ENCODE measurements around the gene CSRP1.
A peak's percentile ranks its signal among the peaks of the same experiment; 100 is the strongest.
"Not testable (repeated sequence)": the region's sequence is repeated elsewhere in the genome, so short reads cannot be mapped to it uniquely, and the experiment has no call there.

The CSRP1 gene

DNA sequence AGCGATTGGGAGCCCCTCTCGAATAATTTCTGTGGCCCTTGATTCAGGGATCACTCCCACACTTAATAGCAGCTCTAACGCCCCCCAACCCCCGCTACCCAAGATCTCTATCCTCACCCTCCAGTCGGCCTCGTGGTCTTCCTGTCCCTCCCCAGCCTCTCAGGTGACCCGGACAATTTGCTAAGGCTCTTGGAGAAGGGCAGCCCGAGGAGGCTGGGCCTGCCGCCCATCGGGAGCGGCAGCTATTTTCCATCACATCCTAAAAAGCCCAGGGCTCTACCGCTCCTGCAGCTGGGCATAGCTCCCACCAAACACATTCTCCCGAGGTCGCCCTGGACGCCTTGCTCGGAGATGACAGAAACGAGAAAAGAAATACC, 25.9 kb downstream of the CSRP1 start:
- Histone ChIP-seq H3K4me3 (ENCODE audit: low read length) (peak overlapping the region; percentile 52), H3K4me1 (ENCODE audit: insufficient read depth, low read length) (peaks cover 4% of the 10 kb centered on the region; the same call in 1 of the 2 replicates), H3K9me3 (ENCODE audit: insufficient read depth, low read depth, low read length) (no peaks in the 10 kb centered on the region), H3K27ac (ENCODE audit: low read depth, low read length) (no peak overlapping the region), H3K27me3 (ENCODE audit: insufficient read depth, low read length) (peaks cover 24% of the 10 kb centered on the region), H3K36me3 (ENCODE audit: insufficient read depth, low read length) (no peaks in the 10 kb centered on the region), H3K9ac (ENCODE audit: low read depth, low read length) (no peak overlapping the region)
- WGBS, result 3% methylated on average over 17 of the region's 17 CpGs

DNA sequence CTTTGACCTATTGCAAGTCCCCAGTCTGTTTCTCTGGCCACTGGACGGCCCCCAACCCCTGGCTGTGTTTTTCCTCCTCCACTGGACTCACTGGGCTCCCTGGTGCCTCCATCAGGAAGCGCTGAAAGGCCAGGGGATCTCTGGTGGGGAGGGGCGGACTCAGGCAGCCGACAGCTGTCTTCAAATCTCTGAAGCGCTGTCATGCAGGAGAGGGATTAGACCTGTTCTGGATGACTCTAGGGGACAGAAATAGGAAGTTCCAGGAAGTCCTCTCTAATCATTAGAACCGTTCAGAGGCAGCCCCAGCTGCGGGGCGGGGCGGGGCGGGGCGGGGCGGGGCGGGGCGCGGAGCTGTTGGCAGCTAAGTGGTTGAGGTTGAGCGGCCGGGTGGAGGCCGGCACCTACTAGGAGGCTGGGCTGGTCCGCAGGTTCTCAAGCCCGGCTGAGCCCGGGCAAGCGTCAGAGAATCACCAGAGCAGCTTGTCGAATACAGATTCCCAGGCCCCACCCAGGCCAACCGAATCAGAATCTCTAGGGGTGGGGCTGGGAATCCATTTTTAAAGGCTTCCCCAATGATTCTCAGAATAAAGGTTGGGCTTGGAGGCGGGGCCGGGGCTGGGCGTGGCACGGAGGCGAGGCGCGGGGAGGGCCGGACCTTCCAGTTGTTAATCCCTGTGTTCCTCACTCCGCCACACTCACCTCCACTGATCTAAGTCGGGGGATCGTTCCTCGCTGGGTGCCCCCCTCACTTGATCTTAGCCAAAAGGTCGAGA, 26.5 kb downstream of the CSRP1 start:
- H3K4me3 ChIP-seq (ENCODE audit: low read length), result peak overlapping the region; percentile 52
- H3K27ac ChIP-seq (ENCODE audit: low read depth, low read length), result no peak overlapping the region
- H3K36me3 ChIP-seq (ENCODE audit: insufficient read depth, low read length), result no peaks in the 10 kb centered on the region
- H3K9ac ChIP-seq (ENCODE audit: low read depth, low read length), result no peak overlapping the region; the same call in 1 of the 2 replicates
- no peaks in the 10 kb centered on the region for H3K9me3 ChIP-seq (ENCODE audit: insufficient read depth, low read depth, low read length)
- peaks cover 24% of the 10 kb centered on the region for H3K27me3 ChIP-seq (ENCODE audit: insufficient read depth, low read length)
- peaks cover 4% of the 10 kb centered on the region; the same call in 1 of the 2 replicates for H3K4me1 ChIP-seq (ENCODE audit: insufficient read depth, low read length)
- WGBS, result 2% methylated on average over 37 of the region's 37 CpGs

DNA sequence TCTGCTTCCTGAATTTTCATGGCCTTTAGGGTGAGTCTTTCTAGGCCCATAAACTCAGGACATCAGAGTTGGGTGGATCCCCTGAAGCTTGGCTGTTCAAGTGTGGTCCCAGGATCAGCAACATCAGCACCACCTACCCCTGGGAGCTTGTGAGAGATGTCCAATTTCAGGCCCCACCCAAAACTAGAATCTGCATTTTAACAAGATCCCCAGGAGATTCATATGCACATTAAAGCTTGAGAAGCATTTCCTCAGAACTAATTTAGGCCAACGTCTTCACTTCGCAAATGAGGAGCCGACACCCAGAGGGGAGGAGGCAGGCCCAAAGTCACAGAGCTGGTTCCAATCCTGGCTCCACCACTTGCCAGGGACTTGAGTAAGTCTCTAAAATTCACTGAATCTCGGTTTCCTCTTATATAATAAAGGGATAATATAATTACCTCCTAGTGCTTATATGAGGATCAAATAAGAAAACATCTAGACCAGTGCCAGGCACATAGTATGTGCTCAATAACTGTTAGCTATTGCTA, 27.7 kb downstream of the CSRP1 start:
- peaks cover 4% of the 10 kb centered on the region; the same call in 1 of the 2 replicates for H3K4me1 ChIP-seq (ENCODE audit: insufficient read depth, low read length)
- H3K27ac ChIP-seq (ENCODE audit: low read depth, low read length), result no peak overlapping the region
- H3K36me3 ChIP-seq (ENCODE audit: insufficient read depth, low read length), result no peaks in the 10 kb centered on the region
- 72% methylated on average over 3 of the region's 4 CpGs for WGBS
- peaks cover 27% of the 10 kb centered on the region for H3K27me3 ChIP-seq (ENCODE audit: insufficient read depth, low read length)
- no peak overlapping the region for H3K9ac ChIP-seq (ENCODE audit: low read depth, low read length)
- no peak overlapping the region for H3K4me3 ChIP-seq (ENCODE audit: low read length)
- H3K9me3 ChIP-seq (ENCODE audit: insufficient read depth, low read depth, low read length), result no peaks in the 10 kb centered on the region

DNA sequence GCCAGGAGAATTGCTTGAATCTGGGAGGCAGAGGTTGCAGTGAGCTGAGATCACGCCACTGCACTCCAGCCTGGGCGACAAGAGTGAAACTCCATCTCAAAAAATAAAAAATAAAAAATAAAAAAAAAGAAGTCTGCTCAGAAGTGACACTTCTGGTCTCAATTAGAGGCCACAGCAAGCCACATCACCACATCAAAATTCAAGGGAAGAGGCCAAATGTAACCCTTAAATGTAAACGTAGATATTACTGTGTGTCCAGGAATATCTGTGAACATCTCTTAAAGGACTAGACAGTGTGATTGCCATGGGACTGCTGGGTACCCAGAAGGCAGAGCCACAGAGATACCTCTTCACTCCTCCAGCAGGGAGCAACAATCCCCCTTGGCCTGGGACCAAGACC, 28.3 kb downstream of the CSRP1 start:
- not testable (repeated sequence) for H3K9me3 ChIP-seq (ENCODE audit: insufficient read depth, low read depth, low read length); H3K4me3 ChIP-seq (ENCODE audit: low read length); H3K9ac ChIP-seq (ENCODE audit: low read depth, low read length); H3K27ac ChIP-seq (ENCODE audit: low read depth, low read length); H3K36me3 ChIP-seq (ENCODE audit: insufficient read depth, low read length); H3K4me1 ChIP-seq (ENCODE audit: insufficient read depth, low read length)
- WGBS, result 100% methylated on average over 2 of the region's 3 CpGs
- peaks cover 27% of the 10 kb centered on the region for H3K27me3 ChIP-seq (ENCODE audit: insufficient read depth, low read length)

DNA sequence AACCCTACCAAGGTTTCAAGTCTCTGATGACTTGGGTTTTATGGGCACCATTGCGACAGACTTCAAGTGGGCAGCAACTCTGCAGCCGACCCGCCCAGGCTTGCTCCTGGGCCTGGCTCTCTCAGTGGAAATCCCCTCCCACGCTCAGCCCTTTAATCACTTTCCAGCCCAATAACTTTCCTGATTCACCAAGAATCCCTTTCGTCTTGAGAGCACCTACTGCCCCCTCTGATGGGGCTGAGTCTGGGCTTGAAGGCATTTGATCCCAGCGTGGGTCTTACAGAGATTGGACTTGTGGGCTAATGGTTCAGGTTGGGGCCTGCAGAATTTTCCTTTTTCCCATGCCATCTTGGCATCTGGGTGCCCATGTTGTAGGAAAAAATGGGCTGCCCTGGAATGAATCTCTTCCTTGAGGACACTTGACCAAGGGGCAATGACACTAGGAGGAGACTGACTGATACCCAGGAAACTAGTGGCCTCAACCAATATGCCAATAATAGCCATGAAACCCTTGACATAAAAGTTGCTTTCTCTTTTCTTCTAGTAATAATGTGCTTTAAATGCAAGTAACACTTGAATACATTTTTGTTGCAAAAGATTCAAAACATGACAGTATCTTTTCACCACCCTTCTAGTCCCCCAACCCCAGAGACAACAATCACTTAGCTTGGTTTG, 30.1 kb downstream of the CSRP1 start:
- no peaks in the 10 kb centered on the region for H3K36me3 ChIP-seq (ENCODE audit: insufficient read depth, low read length)
- H3K9me3 ChIP-seq (ENCODE audit: insufficient read depth, low read depth, low read length), result no peaks in the 10 kb centered on the region
- H3K27ac ChIP-seq (ENCODE audit: low read depth, low read length), result no peak overlapping the region
- H3K9ac ChIP-seq (ENCODE audit: low read depth, low read length), result no peak overlapping the region
- WGBS, result 76% methylated on average over 6 of the region's 6 CpGs
- H3K27me3 ChIP-seq (ENCODE audit: insufficient read depth, low read length), result peaks cover 31% of the 10 kb centered on the region
- peaks cover 4% of the 10 kb centered on the region; the same call in 1 of the 2 replicates for H3K4me1 ChIP-seq (ENCODE audit: insufficient read depth, low read length)
- H3K4me3 ChIP-seq (ENCODE audit: low read length), result no peak overlapping the region

DNA sequence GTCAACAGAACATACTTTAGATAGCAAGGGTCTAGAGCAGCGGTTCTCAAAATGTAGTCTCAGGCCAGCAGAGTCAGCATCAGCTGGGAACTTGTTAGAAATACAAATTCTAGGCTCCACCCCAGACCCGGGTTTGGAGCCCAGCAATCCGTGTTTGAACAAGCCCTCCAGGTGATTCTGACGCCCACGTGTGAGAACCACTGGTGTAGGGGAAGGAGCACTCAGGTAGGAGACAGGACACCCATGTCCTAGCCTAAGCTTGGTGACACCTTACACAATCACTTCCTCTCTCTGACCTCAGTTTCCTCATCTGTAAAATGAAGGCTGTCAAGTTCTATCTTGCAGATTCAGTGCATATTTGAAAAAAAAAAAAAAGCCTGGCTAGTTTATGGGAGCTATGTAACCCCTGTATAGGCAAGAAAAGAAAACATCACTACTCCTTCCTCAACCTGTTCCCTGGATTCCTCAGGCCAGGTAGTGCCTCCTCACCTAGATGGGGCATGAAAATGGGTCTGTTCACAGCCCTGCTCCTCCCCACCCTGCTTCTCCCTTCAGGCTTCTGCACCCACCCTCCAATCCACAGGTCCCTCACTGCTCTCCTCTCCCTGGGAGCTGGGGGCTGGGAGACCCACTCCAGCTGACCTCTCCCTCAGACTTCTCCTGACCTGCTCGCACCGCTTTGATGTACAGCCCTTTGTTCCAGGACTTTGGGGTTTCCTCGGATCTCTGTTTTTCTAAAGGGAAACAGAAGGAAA, 30.8 kb downstream of the CSRP1 start:
- Histone ChIP-seq H3K27me3 (ENCODE audit: insufficient read depth, low read length) (peaks cover 31% of the 10 kb centered on the region), H3K9ac (ENCODE audit: low read depth, low read length) (no peak overlapping the region), H3K27ac (ENCODE audit: low read depth, low read length) (no peak overlapping the region), H3K9me3 (ENCODE audit: insufficient read depth, low read depth, low read length) (no peaks in the 10 kb centered on the region), H3K36me3 (ENCODE audit: insufficient read depth, low read length) (no peaks in the 10 kb centered on the region), H3K4me1 (ENCODE audit: insufficient read depth, low read length) (peaks cover 4% of the 10 kb centered on the region; the same call in 1 of the 2 replicates), H3K4me3 (ENCODE audit: low read length) (no peak overlapping the region)
- 84% methylated on average over 8 of the region's 8 CpGs for WGBS

DNA sequence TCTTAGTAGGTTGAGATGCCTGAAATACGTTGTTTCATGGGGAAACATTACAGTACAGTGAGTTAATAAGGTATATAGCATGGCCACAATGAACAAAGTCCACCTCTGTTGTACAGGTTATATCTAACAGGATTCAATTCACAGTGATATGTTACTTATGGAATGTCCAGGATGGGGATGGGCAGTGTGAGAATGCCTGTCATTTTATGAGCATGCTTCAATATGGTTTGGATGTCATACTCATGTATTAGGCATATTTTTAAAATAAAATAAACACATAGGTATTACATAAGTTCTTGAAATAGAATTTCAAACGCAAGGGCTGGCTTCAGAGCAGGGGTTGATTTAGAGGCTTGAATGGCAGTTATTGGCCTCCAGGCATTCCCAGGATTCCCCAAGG, 31.8 kb downstream of the CSRP1 start:
- no peaks in the 10 kb centered on the region for H3K9me3 ChIP-seq (ENCODE audit: insufficient read depth, low read depth, low read length)
- WGBS, result 94% methylated on average over 2 of the region's 2 CpGs

DNA sequence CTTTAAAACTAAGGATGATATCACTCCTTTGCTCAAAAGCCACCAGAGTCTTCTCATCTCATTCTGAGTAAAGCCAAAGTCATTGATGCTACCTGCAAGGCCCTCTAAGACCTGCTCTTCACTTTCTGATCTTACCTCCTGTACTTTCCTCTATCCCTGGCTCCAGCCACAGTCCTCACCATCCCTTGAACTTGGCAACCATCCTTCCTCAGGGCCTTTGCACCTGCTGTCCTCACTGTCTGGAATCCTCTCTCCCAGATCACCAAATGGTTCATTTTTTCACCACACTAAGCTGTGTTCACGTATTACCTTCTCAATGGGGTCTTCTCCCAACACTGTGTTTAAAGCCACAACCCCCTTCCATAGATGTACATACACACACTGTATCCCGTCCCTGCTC, 33.6 kb downstream of the CSRP1 start:
- H3K27ac ChIP-seq (ENCODE audit: low read depth, low read length), result no peak overlapping the region
- no peak overlapping the region for H3K4me3 ChIP-seq (ENCODE audit: low read length)
- WGBS, result 92% methylated on average over 2 of the region's 2 CpGs
- H3K36me3 ChIP-seq (ENCODE audit: insufficient read depth, low read length), result no peaks in the 10 kb centered on the region
- H3K4me1 ChIP-seq (ENCODE audit: insufficient read depth, low read length), result 0 out of 2 replicates have a peak, but pooled peaks cover 4% of the 10 kb centered on the region
- H3K9ac ChIP-seq (ENCODE audit: low read depth, low read length), result no peak overlapping the region
- no peaks in the 10 kb centered on the region for H3K9me3 ChIP-seq (ENCODE audit: insufficient read depth, low read depth, low read length)
- H3K27me3 ChIP-seq (ENCODE audit: insufficient read depth, low read length), result peaks cover 44% of the 10 kb centered on the region

More for the DNA sequence above, 31.8 kb downstream of the CSRP1 start:
- Histone ChIP-seq H3K4me1 (ENCODE audit: insufficient read depth, low read length) (peaks cover 2% of the 10 kb centered on the region; the same call in 1 of the 2 replicates), H3K4me3 (ENCODE audit: low read length) (no peak overlapping the region), H3K36me3 (ENCODE audit: insufficient read depth, low read length) (no peaks in the 10 kb centered on the region), H3K27ac (ENCODE audit: low read depth, low read length) (no peak overlapping the region), H3K9ac (ENCODE audit: low read depth, low read length) (no peak overlapping the region), H3K27me3 (ENCODE audit: insufficient read depth, low read length) (peaks cover 35% of the 10 kb centered on the region)

DNA sequence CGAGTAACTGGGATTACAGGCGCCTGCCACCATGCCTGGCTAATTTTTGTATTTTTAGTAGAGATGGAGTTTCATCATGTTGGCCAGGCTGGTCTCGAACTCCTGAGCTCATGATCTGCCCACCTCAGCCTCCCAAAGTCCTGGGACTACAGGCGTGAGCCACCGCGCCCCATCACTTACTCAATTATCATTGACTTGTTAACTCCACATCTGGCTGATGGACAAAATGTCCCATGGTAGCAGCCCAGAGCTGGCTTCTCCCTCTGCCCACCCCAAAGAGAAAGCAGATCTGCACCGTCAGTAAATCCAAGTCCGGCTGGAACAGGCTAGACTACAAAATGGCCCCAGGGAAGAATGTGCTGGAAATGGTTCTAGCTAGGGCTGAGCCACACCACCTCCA, 34.6 kb downstream of the CSRP1 start:
- peaks cover 52% of the 10 kb centered on the region for H3K27me3 ChIP-seq (ENCODE audit: insufficient read depth, low read length)
- H3K36me3 ChIP-seq (ENCODE audit: insufficient read depth, low read length); H3K4me1 ChIP-seq (ENCODE audit: insufficient read depth, low read length); H3K4me3 ChIP-seq (ENCODE audit: low read length); H3K27ac ChIP-seq (ENCODE audit: low read depth, low read length); H3K9ac ChIP-seq (ENCODE audit: low read depth, low read length); H3K9me3 ChIP-seq (ENCODE audit: insufficient read depth, low read depth, low read length): not testable (repeated sequence)
- whole genome bisulfite sequencing, result 96% methylated on average over 8 of the region's 8 CpGs

DNA sequence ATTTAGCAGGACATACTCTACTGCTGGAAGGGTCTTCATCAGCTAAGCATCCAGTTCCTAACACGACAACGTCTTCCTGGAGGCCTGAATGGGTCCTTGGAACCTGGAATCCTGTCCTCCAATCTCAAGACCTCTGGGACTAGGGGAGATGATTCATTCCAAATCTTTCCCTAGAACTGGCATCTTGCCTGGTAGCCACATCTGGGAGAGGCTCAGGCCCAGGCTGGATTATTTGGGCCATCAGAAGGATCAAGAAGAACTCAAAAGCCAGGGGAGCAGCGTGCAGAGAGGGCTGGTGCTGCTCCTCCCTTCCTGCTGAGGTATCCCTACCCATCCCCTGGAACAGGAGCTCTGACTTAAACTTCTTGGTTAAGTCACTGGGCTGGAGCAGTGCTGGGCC, 35.2 kb downstream of the CSRP1 start:
- Histone ChIP-seq H3K9me3 (ENCODE audit: insufficient read depth, low read depth, low read length) (no peaks in the 10 kb centered on the region), H3K9ac (ENCODE audit: low read depth, low read length) (no peak overlapping the region), H3K27me3 (ENCODE audit: insufficient read depth, low read length) (peaks cover 52% of the 10 kb centered on the region), H3K4me3 (ENCODE audit: low read length) (no peak overlapping the region), H3K27ac (ENCODE audit: low read depth, low read length) (no peak overlapping the region), H3K36me3 (ENCODE audit: insufficient read depth, low read length) (no peaks in the 10 kb centered on the region), H3K4me1 (ENCODE audit: insufficient read depth, low read length) (0 out of 2 replicates have a peak, but pooled peaks cover 6% of the 10 kb centered on the region)
- WGBS, result 89% methylated on average over 3 of the region's 3 CpGs

DNA sequence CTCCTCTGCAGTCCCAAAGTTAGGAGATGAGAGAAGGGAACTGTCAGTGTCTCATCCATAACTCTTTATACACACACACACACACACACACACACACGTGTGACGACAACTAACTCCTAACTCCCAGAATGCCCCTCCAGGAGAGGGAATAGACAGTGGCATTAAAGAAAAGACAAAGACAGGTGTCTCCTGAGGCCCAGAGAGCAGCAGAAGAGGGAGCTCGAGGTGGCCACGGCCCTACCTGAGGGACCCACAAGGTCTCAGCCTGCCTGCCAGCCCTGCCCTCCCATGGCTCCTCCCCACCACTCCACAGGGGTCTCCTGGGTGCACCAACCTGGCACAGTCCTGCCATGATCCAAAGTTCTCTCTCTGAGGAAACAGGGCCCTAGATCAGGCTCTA, 36.3 kb downstream of the CSRP1 start:
- WGBS, result 70% methylated on average over 4 of the region's 4 CpGs
- H3K36me3 ChIP-seq (ENCODE audit: insufficient read depth, low read length), result peaks cover 6% of the 10 kb centered on the region; the same call in 1 of the 2 replicates
- peaks cover 52% of the 10 kb centered on the region for H3K27me3 ChIP-seq (ENCODE audit: insufficient read depth, low read length)
- H3K9me3 ChIP-seq (ENCODE audit: insufficient read depth, low read depth, low read length), result no peaks in the 10 kb centered on the region
- H3K9ac ChIP-seq (ENCODE audit: low read depth, low read length), result no peak overlapping the region
- H3K27ac ChIP-seq (ENCODE audit: low read depth, low read length), result no peak overlapping the region
- no peak overlapping the region for H3K4me3 ChIP-seq (ENCODE audit: low read length)
- 0 out of 2 replicates have a peak, but pooled peaks cover 6% of the 10 kb centered on the region for H3K4me1 ChIP-seq (ENCODE audit: insufficient read depth, low read length)

All from HUES64 (cell line).